HT-29 (cell line): Measurements from ENCODE around the gene APOF. TPM values are rescaled to one million over a fixed set of nuclear protein-coding genes. Genes with fewer than 3 reads are reported as not detected.
"Not testable (repeated sequence)": the region's sequence is repeated elsewhere in the genome, so short reads cannot be mapped to it uniquely, and the experiment has no call there.

ENCODE experiments used
- DNase-seq: peaks from one replicate; pipeline ENCODE4 v3.0.0-alpha.2; 2015; ENCODE audit warnings: low spot score
- total RNA-seq: library from RNA; depleted of rRNA; stranded (reverse); fragments of >200 nt; shearing (Covaris generic); gene quantifications from 2 replicates; pipeline ENCODE4 v1.2.3, GENCODE V29; 2014; rRNA removed

APOF gene, protein sequence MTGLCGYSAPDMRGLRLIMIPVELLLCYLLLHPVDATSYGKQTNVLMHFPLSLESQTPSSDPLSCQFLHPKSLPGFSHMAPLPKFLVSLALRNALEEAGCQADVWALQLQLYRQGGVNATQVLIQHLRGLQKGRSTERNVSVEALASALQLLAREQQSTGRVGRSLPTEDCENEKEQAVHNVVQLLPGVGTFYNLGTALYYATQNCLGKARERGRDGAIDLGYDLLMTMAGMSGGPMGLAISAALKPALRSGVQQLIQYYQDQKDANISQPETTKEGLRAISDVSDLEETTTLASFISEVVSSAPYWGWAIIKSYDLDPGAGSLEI
- total RNA-seq = not detected in 2 replicates

GRCh38 chr12:56362130-56363059 is at the start of gene APOF:
APOF (minus strand) TSS chr12:56362857; CDS start chr12:56362745, 112 bp downstream.
- no peak for DNase-seq

- no peak for DNase-seq
These were observed 49.4 kb upstream of the APOF start for GRCh38 chr12:56411781-56412639.

GRCh38 chr12:56410768-56411167 is 48.1 kb upstream of the APOF start:
- DNase-seq = no peak

DNA sequence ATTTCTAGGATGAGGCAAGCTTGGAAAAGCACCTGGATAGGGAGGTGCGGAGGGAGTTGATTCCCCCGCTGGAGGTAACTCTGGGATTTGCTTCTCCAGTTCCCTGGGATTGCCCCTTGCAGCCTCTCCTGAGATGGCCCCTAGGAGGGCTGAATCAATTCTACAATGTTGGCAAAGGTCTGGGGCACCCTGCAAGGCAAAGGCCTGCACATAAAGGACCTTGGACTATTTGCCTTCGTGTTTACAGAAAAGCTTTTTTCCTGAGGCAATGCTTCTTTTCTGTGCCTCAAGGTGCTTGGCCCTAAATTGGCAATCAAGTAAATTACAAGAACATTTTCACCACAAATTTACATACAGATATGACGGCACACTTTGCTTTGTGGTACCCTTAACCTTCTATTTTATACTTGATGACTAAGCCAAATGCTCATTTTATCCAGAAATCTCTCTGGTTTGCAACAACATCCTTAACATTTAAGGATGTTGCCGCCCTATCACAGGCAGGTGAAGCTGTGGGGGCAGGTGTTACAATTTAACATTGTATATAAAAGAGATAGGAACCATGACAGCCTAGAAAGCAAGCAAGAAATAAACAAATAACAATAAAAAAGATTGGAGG is 46.3 kb upstream of the APOF start:
- no peak for DNase-seq

GRCh38 chr12:56404227-56404626 is 41.6 kb upstream of the APOF start:
- DNase-seq = not testable (repeated sequence)

DNA sequence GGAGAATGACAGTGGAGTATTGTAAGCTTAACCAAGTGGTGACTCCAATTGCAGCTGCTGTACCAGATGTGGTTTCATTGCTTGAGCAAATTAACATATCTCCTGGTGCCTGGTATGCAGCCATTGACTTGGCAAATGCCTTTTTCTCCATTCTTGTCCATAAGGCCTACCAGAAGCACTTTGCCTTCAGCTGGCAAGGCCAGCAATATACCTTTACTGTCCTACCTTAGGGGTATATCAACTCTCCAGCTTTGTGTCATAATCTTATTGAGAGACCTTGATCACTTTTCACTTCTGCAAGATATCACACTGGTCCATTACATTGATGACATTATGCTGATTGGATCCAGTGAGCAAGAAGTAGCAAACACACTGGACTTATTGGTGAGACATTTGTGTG is 39.0 kb upstream of the APOF start:
- DNase-seq = not testable (repeated sequence)

DNA sequence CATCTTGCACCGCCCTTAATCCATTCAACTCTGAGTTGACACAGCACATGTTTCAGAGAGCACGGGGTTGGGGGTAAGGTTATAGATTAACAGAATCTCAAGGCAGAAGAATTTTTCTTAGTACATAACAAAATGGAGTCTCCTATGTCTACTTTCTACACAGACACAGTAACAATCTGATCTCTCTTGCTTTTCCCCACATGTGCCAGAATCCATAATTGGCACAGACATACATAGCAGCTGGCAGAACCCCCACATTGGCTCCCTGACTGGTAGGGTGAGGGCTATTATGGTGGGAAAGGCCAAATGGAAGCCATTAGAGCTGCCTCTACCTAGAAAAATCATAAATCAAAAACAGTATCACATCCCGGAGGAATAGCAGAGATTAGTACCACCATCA is 38.5 kb upstream of the APOF start:
- DNase-seq = not testable (repeated sequence)

DNA sequence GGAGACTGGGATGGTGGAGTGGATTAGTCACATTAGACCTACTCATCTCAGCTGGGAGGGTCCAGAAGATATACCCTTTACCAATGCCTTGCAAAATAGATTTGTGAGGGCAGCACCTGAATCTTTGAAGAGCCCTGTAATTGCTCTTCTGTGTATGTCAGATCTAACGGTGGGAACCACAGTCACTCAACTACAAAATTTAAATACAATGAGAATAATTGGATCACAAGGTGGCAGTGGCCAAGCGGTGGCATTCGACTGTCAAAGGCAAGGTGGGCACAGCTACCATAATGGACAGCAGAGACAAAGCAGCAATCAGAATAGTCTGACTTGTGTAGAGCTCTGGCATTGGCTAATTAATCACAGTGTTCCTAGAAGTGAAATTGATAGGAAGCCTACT is 36.8 kb upstream of the APOF start:
- not testable (repeated sequence) for DNase-seq

GRCh38 chr12:56398324-56398723 is 35.7 kb upstream of the APOF start:
- DNase-seq = no peak

DNA sequence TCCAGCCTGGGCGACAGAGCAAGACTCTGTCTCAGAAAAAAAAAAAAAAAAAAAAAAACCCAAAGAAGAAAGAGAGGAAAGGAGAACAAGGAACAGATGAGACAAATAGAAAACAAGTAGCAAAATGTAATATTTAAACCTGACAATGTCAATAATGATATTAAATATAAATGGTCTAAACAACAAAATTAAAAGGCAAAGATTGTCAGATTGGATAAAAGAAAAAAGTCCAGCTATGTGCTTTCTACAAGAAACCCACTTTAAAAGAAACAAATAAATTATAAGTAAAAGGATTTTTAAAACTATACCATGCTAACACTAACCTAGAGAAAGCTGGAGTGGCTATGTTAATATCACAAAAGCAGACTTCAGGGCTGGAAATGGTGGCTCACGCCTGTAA is 29.7 kb upstream of the APOF start:
- DNase-seq = no peak

DNA sequence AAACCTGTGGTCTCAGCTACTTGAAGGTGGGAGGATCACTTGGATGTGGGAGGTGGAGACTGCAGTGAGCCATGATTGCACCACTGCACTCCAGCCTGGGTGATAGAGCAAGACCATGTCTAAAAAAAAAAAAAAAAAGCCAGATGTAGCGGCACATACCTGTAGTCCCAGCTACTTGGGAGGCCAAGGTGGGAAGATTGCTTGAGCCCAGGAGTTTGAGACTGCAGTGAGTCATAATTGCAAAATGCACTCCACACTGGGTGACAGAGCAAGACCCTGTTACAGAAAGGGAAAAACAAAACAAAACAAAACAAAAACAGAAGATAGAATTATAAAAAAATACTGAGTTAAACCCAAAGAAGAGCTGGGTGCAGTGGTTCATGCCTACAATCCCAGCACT is 29.1 kb upstream of the APOF start:
- DNase-seq = no peak

DNA sequence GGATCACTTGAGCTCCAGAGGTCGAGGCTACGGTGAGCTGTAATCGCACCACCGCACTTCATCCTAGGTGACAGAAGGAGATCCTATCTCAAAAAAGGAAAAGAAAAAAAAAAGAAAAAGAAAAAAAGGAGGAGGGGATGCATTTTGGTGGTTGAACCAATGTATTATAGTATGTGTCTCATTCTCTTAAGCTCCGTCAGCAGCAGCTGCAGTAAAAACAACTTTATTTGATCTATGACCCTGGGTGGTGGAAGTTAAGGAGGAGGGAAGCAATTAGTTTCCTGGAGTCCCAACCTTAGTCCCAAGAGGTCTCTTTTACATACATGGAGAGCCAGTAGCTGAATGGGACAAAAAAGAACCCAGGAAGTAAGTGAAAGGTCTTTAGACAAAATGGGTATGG is 26.8 kb upstream of the APOF start:
- no peak for DNase-seq

- no peak for DNase-seq
These were observed 24.6 kb upstream of the APOF start for GRCh38 chr12:56387152-56387736.

DNA sequence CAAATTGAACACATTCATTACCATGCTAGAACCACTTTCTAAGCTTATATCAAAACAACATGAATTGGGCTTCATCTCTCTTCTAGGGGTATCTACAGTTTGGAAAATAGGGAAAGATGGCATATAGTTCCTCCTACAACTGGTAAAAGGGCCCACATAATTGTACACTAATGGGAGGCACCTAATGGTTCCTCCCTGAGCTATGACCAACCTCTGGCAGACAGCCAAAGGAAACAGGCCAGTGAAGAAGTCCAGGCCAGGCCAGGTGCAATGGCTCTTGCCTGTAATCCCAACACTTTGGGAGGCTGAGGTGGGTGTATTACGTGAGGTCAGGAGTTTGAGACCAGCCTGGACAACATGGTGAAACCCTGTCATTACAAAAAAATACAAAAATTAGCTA is 23.2 kb upstream of the APOF start:
- DNase-seq = peak; percentile 67

GRCh38 chr12:56382611-56383010 is 20.0 kb upstream of the APOF start:
- DNase-seq = no peak

GRCh38 chr12:56377989-56378316 is 15.3 kb upstream of the APOF start:
- no peak for DNase-seq

DNA sequence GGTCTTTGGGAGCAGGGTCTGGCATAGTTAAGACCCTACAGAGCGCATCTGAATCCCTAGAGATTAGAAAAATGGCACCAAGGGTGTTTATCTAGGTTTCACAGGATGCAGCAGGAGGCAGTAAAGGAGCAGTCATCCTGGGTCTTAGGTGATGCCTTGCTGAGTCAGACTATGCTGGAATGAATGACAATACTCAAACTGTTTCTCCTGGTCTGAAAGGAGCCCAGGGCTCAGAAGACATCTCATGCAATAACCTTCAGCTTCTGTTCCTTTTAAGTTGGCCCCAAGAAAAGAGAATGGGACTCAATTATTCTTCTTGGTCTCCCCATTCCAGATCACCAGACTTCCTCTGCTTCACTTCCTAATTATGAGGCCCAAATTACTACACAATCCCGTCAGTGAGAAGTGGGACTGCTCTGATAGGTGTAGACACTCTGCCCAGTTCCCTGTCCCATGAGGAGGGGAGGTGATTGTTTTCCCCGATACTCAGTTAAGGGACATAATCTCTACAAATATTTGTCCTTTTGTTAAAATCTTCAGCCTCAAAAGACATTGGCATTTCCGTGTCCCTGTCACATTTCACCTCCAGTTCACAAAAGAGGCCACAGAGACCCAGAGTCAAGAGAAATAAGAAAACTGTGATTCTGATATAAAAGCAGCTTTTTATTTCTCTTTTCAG is 14.8 kb upstream of the APOF start:
- peak; percentile 16 for DNase-seq

GRCh38 chr12:56375598-56376434 is 13.2 kb upstream of the APOF start:
- no peak for DNase-seq
